Measurements from ENCODE around the gene LEAP2.

Gene LEAP2

DNA sequence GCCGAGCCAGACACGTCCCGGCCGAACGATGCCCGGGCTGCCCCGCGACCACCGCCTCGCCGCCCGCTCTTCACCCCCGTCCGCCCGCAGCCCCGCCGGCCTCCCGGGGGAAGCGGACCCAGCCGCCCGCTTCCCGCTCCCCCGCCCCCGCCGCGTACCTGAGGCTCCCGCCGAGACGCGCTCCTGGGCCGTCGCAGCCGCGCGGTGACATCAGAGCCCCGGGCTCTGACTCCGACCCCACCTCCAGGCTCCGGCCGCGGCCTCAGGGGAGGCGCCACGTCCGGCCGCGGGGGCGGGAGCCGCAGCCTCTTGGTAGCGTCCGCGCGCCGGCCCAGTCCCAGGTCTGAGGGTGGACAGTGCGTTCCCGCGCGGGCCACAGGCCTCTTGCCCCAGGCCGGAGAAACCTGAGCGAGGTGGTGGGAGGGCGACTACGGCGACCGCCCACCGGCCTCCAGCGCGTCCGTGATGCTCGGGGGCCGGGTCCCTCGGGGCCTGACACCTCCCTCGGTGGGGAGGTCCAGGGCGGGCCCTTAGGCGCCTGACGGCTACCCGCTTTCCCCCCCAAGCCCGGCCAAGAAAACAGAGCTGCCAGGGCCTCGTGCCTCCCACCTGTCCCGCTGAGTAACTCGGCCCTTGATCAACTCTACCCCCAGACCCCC is 42.9 kb upstream of the LEAP2 start, which contains the start of gene SHROOM1:
Gene SHROOM1 (minus strand): TSS at position 212 of the 659 bp plus-strand sequence. CDS start 4,507 bp downstream, outside the sequence.
- POLR2A ChIA-PET = interaction anchor here (0.6 to 1.0 kb wide), 4 partner anchors 17 to 279 kb away, joined by 3 to 8 read pairs (median 4); partner anchors contain the start of genes GDF9 and UQCRQ
- TF ChIP-seq MYNN (tag by site-specific recombination; IDR thresholded peaks at IDR 0.05; ENCODE audit: borderline replicate concordance) (no peak), SP7 (tag by site-specific recombination; IDR thresholded peaks at IDR 0.05) (no peak), ZNF433 (tag by site-specific recombination; IDR thresholded peaks at IDR 0.05; ENCODE audit: low read depth) (no peak), ZNF549 (tag by site-specific recombination; IDR thresholded peaks at IDR 0.05) (no peak), MZF1 (tag by site-specific recombination; IDR thresholded peaks at IDR 0.05; ENCODE audit: borderline replicate concordance) (no peak), ZBTB21 (tag by site-specific recombination; IDR thresholded peaks at IDR 0.05) (no peak), ZBTB17 (tag by site-specific recombination; IDR thresholded peaks at IDR 0.05) (no peak), ZNF169 (tag by site-specific recombination; IDR thresholded peaks at IDR 0.05) (no peak), SCRT1 (tag by site-specific recombination; IDR thresholded peaks at IDR 0.05; ENCODE audit: borderline replicate concordance) (no peak), ZNF140 (tag by site-specific recombination; IDR thresholded peaks at IDR 0.05) (no peak), ZNF571 (tag by site-specific recombination; IDR thresholded peaks at IDR 0.05) (no peak), ZNF514 (tag by site-specific recombination; IDR thresholded peaks at IDR 0.05) (no peak), ZNF404 (tag by site-specific recombination; IDR thresholded peaks at IDR 0.05) (no peak), KLF9 (tag by site-specific recombination; IDR thresholded peaks at IDR 0.05; ENCODE audit: low read depth) (peak; percentile 30; the same call in 1 of the 2 replicates), ZNF629 (tag by site-specific recombination; IDR thresholded peaks at IDR 0.05) (peak; percentile 21; the same call in 1 of the 2 replicates), ZBTB48 (tag by site-specific recombination; IDR thresholded peaks at IDR 0.05) (peak; percentile 20; the same call in 1 of the 2 replicates), ZSCAN16 (tag by site-specific recombination; IDR thresholded peaks at IDR 0.05) (no peak), ZEB2 (tag by site-specific recombination; IDR thresholded peaks at IDR 0.05) (no peak), GLIS2 (tag by site-specific recombination; IDR thresholded peaks at IDR 0.05) (peak; percentile 84), ZNF626 (tag by site-specific recombination; IDR thresholded peaks at IDR 0.05) (no peak), ZNF555 (tag by site-specific recombination; conservative IDR thresholded peaks at IDR 0.05) (no peak), ZNF366 (tag by site-specific recombination; conservative IDR thresholded peaks at IDR 0.05) (no peak), ZNF423 (tag by site-specific recombination; IDR thresholded peaks at IDR 0.05) (peak; percentile 53; the same call in 1 of the 2 replicates), SCRT2 (tag by site-specific recombination; IDR thresholded peaks at IDR 0.05) (no peak), ZNF596 (tag by site-specific recombination; IDR thresholded peaks at IDR 0.05) (no peak), ZNF768 (tag by site-specific recombination; IDR thresholded peaks at IDR 0.05) (no peak), HOXD13 (CRISPR knock-in tag; IDR thresholded peaks at IDR 0.05; ENCODE audit: borderline replicate concordance) (no peak), SP2 (tag by site-specific recombination; IDR thresholded peaks at IDR 0.05) (peak; percentile 81), ZNF354C (tag by site-specific recombination; IDR thresholded peaks at IDR 0.05; ENCODE audit: borderline replicate concordance, low read depth) (no peak), ZNF24 (tag by site-specific recombination; IDR thresholded peaks at IDR 0.05) (no peak)
- TF ChIP-seq, protein P1, sequence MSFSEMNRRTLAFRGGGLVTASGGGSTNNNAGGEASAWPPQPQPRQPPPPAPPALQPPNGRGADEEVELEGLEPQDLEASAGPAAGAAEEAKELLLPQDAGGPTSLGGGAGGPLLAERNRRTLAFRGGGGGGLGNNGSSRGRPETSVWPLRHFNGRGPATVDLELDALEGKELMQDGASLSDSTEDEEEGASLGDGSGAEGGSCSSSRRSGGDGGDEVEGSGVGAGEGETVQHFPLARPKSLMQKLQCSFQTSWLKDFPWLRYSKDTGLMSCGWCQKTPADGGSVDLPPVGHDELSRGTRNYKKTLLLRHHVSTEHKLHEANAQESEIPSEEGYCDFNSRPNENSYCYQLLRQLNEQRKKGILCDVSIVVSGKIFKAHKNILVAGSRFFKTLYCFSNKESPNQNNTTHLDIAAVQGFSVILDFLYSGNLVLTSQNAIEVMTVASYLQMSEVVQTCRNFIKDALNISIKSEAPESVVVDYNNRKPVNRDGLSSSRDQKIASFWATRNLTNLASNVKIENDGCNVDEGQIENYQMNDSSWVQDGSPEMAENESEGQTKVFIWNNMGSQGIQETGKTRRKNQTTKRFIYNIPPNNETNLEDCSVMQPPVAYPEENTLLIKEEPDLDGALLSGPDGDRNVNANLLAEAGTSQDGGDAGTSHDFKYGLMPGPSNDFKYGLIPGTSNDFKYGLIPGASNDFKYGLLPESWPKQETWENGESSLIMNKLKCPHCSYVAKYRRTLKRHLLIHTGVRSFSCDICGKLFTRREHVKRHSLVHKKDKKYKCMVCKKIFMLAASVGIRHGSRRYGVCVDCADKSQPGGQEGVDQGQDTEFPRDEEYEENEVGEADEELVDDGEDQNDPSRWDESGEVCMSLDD (tag by site-specific recombination; IDR thresholded peaks at IDR 0.05) = 0 out of 2 replicates have a peak, but pooled peaks have one; percentile 34
- TF ChIP-seq, protein P2, sequence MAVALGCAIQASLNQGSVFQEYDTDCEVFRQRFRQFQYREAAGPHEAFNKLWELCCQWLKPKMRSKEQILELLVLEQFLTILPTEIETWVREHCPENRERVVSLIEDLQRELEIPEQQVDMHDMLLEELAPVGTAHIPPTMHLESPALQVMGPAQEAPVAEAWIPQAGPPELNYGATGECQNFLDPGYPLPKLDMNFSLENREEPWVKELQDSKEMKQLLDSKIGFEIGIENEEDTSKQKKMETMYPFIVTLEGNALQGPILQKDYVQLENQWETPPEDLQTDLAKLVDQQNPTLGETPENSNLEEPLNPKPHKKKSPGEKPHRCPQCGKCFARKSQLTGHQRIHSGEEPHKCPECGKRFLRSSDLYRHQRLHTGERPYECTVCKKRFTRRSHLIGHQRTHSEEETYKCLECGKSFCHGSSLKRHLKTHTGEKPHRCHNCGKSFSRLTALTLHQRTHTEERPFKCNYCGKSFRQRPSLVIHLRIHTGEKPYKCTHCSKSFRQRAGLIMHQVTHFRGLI (tag by site-specific recombination; IDR thresholded peaks at IDR 0.05) = no peak
- TF ChIP-seq, protein P3, sequence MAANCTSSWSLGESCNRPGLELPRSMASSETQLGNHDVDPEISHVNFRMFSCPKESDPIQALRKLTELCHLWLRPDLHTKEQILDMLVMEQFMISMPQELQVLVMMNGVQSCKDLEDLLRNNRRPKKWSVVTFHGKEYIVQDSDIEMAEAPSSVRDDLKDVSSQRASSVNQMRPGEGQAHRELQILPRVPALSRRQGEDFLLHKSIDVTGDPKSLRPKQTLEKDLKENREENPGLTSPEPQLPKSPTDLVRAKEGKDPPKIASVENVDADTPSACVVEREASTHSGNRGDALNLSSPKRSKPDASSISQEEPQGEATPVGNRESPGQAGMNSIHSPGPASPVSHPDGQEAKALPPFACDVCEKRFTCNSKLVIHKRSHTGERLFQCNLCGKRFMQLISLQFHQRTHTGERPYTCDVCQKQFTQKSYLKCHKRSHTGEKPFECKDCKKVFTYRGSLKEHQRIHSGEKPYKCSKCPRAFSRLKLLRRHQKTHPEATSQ (tag by site-specific recombination; IDR thresholded peaks at IDR 0.05) = no peak
- TF ChIP-seq, protein P4, sequence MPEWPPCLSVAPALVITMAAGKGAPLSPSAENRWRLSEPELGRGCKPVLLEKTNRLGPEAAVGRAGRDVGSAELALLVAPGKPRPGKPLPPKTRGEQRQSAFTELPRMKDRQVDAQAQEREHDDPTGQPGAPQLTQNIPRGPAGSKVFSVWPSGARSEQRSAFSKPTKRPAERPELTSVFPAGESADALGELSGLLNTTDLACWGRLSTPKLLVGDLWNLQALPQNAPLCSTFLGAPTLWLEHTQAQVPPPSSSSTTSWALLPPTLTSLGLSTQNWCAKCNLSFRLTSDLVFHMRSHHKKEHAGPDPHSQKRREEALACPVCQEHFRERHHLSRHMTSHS (tag by site-specific recombination; IDR thresholded peaks at IDR 0.05) = no peak

More for the DNA sequence above, 42.9 kb upstream of the LEAP2 start, which contains the start of gene SHROOM1:
- no peaks in the 10 kb centered on the region for H3K9me3 ChIP-seq (ENCODE audit: control insufficient read depth, insufficient read depth, low read depth, low read length)
- no peaks in the 10 kb centered on the region for H3K4me1 ChIP-seq (ENCODE audit: control insufficient read depth, insufficient read depth, low read length)
- CTCF ChIA-PET = interaction anchor here (0.6 to 4.8 kb wide), 8 partner anchors 10 to 1130 kb away, joined by 3 to 20 read pairs (median 4); no protein-coding TSS in a partner anchor
- H3K36me3 ChIP-seq (ENCODE audit: control insufficient read depth in 2 of 2, insufficient read depth in 1 of 2, low read length in 2 of 2) = peaks cover 0 to 13% of the 10 kb centered on the region in 2 experiments; a peak in 1 of 3 replicates
- peak within 1 kb of the TSS; percentile 78; the same call in 1 of the 2 replicates for H3K27ac ChIP-seq (ENCODE audit: extremely low read depth, low read depth, low read length)
- peak within 1 kb of the TSS; percentile 74 for H3K4me3 ChIP-seq (ENCODE audit: low read depth, low read length)
